HG03280 (cell line): ENCODE measurements around the gene ILF3.

Source experiments
- ATAC-seq: cut with Tn5 transposase; IDR thresholded peaks from one replicate; pipeline ENCODE4 v1.9.1; 2021; ENCODE audit warnings: mild to moderate bottlenecking, moderate library complexity; ENCODE audit not compliant: unreplicated experiment

ILF3 gene

GRCh38 chr19:10727685-10728201 is 73.6 kb downstream of the ILF3 start:
- no peak for ATAC-seq

GRCh38 chr19:10729411-10729810 is 75.3 kb downstream of the ILF3 start:
- ATAC-seq: no peak

- ATAC-seq: no peak
These were observed 76.8 kb downstream of the ILF3 start for GRCh38 chr19:10730932-10731331.

GRCh38 chr19:10735741-10736140 is 81.6 kb downstream of the ILF3 start:
- ATAC-seq: no peak

- ATAC-seq: no peak
These were observed 82.0 kb downstream of the ILF3 start for GRCh38 chr19:10736189-10736588.

GRCh38 chr19:10736916-10737551 is 82.9 kb downstream of the ILF3 start:
- no peak for ATAC-seq

GRCh38 chr19:10737722-10738121 is 83.6 kb downstream of the ILF3 start:
- ATAC-seq: no peak

- no peak for ATAC-seq
These were observed 86.7 kb downstream of the ILF3 start for GRCh38 chr19:10740798-10741197.
